ENCODE data around the gene CELF6. TPM values are rescaled to one million over a fixed set of nuclear protein-coding genes. Genes with fewer than 3 reads are reported as not detected.

Gene CELF6
- total and polyA plus RNA-seq, 7 donors: 2.1 to 5.8 (median 3.1) TPM; not detected in 2

DNA sequence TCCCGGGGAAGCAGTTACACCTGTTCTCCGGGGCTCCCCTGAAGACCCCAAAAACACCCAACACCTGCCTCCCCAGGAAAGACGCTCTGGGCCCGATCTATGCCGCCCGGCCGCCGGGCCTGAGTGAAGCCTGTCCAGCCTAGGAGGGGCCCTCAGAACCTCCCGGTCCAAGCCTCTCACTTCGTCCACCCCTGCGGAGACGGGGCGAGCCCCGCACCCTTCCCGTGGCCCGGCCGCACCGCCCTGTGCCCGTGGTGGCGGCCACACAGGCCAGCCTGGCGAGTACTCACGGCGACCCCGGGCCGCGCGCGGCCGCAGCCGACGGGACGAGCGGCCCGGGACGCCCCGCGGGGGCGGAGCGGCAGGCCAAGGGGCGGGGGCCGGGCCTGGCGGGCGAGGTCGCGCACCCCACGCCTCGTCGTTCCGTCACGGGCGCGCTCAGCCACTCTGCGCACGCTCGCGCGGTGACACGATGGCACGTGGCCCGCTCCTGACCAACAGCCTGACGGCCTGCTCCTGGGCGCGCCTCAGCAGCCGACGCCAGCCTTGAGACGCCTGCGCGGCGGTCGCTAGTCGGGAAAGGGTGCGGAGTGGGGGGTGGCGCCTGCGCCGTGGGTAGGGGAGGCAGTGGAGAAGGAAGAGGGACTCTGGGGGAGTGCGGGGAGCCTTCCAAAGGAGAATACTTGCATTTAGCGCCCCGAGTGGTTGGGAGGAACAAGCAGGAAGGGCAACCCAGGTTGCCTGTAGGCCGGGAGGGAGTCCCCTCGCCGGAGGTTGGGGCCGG is 47.6 kb downstream of the CELF6 start, which contains the start of gene PARP6:
TSS of gene PARP6 (minus strand) at position 342 of the 784 bp plus-strand sequence. CDS start 5,077 bp downstream, outside the sequence.
- 1 to 5% methylated on average over 82 of the region's 82 CpGs for WGBS, 2 donors
- H3K9me3 ChIP-seq: no peaks in the 10 kb centered on the region
- H3K4me3 ChIP-seq: peak within 1 kb of the TSS; percentile 72 to 90 (median 82)
- no peaks in the 10 kb centered on the region for H3K27me3 ChIP-seq
- intact Hi-C loops (cut with DNase I): loop anchor here (2.0 to 5.0 kb wide), 5 partner anchors 42 to 200 kb away; partner anchors contain the start of genes ARIH1, HEXA, MYO9A and PKM
- TF ChIP-seq EP300 (IDR thresholded peaks at IDR 0.05) (peak in 1 of 4 donors; percentile 67), POLR2A (IDR thresholded peaks at IDR 0.05) (peak; percentile 13 to 17), POLR2AphosphoS5 (IDR thresholded peaks at IDR 0.05) (peak; percentile 37 to 84 (median 59))
- TF ChIP-seq, protein P1, sequence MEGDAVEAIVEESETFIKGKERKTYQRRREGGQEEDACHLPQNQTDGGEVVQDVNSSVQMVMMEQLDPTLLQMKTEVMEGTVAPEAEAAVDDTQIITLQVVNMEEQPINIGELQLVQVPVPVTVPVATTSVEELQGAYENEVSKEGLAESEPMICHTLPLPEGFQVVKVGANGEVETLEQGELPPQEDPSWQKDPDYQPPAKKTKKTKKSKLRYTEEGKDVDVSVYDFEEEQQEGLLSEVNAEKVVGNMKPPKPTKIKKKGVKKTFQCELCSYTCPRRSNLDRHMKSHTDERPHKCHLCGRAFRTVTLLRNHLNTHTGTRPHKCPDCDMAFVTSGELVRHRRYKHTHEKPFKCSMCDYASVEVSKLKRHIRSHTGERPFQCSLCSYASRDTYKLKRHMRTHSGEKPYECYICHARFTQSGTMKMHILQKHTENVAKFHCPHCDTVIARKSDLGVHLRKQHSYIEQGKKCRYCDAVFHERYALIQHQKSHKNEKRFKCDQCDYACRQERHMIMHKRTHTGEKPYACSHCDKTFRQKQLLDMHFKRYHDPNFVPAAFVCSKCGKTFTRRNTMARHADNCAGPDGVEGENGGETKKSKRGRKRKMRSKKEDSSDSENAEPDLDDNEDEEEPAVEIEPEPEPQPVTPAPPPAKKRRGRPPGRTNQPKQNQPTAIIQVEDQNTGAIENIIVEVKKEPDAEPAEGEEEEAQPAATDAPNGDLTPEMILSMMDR (IDR thresholded peaks at IDR 0.05): peak; percentile 46 to 66 (median 60)
- H3K36me3 ChIP-seq: peaks cover 0 to 17% (median 4%) of the 10 kb centered on the region in 4 donors
- H3K4me1 ChIP-seq: peaks cover 0 to 28% (median 22%) of the 10 kb centered on the region in 4 donors
- peak within 1 kb of the TSS; percentile 83 to 95 (median 90) for H3K27ac ChIP-seq
- peak; percentile 99 for DNase-seq

DNA sequence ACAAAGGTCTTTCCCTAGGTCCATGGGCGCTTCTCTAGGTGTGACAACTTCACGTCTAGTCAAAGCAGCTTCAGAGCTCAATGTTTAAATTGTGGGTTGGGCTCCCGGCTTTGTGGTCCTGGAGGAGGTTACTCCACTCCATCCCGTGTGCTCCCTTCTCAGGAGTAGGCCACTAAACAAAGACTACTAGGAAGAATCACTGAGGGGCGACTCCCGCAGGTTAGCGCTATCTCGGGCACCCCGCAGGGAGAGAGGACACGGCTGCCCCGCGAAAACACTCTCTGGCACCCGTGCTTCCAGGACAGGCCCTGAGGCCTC is 48.1 kb downstream of the CELF6 start:
- intact Hi-C loops (cut with DNase I): loop anchor here (2.0 to 5.0 kb wide), 6 partner anchors 41 to 200 kb away; partner anchors contain the start of genes ARIH1, HEXA, MYO9A and PKM
- TF ChIP-seq POLR2AphosphoS5 (IDR thresholded peaks at IDR 0.05) (no peak), EP300 (IDR thresholded peaks at IDR 0.05) (no peak), POLR2A (IDR thresholded peaks at IDR 0.05) (no peak)
- TF ChIP-seq, protein P1 (IDR thresholded peaks at IDR 0.05): no peak

DNA sequence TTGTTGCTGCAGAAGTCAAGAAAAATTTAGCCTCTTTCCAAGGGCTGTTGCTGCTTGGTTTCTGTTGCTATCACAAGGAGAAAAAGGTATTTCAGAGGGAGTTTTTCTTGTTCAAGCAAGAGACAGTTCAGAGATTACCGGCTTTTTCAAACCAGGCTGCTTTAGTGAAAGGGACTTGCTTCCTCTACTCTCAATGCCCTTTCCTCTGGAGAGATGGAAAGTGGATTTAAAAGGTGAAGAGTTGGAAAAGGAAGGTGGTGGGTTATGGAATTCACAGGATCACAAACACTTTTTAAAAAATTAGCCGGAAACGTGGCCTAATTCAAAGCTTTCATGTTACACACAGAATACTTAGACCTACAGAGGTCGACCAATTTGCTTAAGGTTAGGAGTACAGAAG is 48.7 kb downstream of the CELF6 start:
- TF ChIP-seq, protein P1 (IDR thresholded peaks at IDR 0.05): no peak
- TF ChIP-seq POLR2A (IDR thresholded peaks at IDR 0.05) (no peak), POLR2AphosphoS5 (IDR thresholded peaks at IDR 0.05) (no peak), EP300 (IDR thresholded peaks at IDR 0.05) (no peak)
- intact Hi-C loops (cut with DNase I): loop anchor here (2.0 to 5.0 kb wide), 3 partner anchors 68 to 201 kb away; partner anchors contain the start of genes ARIH1, MYO9A and SENP8
- peak overlapping the region in 3 of 4 donors; percentile 83 to 95 (median 91) for H3K27ac ChIP-seq
- no peak for DNase-seq
- H3K4me1 ChIP-seq: peaks cover 0 to 28% (median 22%) of the 10 kb centered on the region in 4 donors
- no peaks in the 10 kb centered on the region for H3K27me3 ChIP-seq
- no peaks in the 10 kb centered on the region for H3K9me3 ChIP-seq
- peaks cover 8 to 29% (median 14%) of the 10 kb centered on the region in 4 donors for H3K36me3 ChIP-seq
- peak overlapping the region in 3 of 4 donors; percentile 72 to 90 (median 82) for H3K4me3 ChIP-seq
- WGBS, 2 donors: 91 to 93% methylated on average over 4 of the region's 4 CpGs

More for the DNA sequence above, 48.1 kb downstream of the CELF6 start:
- 6 to 10% methylated on average over 13 of the region's 13 CpGs for WGBS, 2 donors
- no peaks in the 10 kb centered on the region for H3K27me3 ChIP-seq
- H3K4me3 ChIP-seq: peak overlapping the region; percentile 72 to 90 (median 82)
- H3K4me1 ChIP-seq: peaks cover 0 to 28% (median 22%) of the 10 kb centered on the region in 4 donors
- DNase-seq: no peak
- H3K9me3 ChIP-seq: no peaks in the 10 kb centered on the region
- peaks cover 2 to 22% (median 10%) of the 10 kb centered on the region in 4 donors for H3K36me3 ChIP-seq
- peak overlapping the region; percentile 83 to 95 (median 90) for H3K27ac ChIP-seq

DNA sequence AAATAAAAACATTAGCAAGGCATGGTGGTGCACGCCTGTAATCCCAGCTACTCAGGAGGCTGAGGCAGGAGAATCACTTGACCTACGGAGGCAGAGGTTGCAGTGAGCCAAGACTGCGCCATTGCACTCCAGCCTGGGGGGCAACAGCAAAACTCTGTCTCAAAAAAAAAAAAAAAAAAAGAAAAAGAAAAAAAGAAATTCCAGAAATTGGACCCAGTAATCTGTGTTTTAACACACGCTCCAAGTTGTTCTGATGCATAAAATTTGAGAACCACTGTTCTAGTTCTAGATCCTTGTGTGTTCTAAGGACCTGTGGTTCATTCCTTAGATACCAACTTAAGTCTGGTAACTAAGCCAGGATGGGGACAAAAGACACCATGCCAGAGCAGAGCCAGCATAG is 50.2 kb downstream of the CELF6 start:
- WGBS, 2 donors: 96 to 98% methylated on average over 4 of the region's 4 CpGs
- intact Hi-C loops (cut with DNase I): loop anchor here (2.0 to 5.0 kb wide), 3 partner anchors 69 to 203 kb away; partner anchors contain the start of genes ARIH1, MYO9A and SENP8
- Histone ChIP-seq H3K4me3 (no peak overlapping the region), H3K27ac (no peak overlapping the region), H3K36me3 (peaks cover 23 to 44% (median 29%) of the 10 kb centered on the region in 4 donors), H3K9me3 (no peaks in the 10 kb centered on the region), H3K27me3 (no peaks in the 10 kb centered on the region), H3K4me1 (peaks cover 0 to 28% (median 22%) of the 10 kb centered on the region in 4 donors)
- no peak for DNase-seq
- TF ChIP-seq POLR2AphosphoS5 (IDR thresholded peaks at IDR 0.05): no peak
- TF ChIP-seq POLR2A (IDR thresholded peaks at IDR 0.05): no peak
- no peak for TF ChIP-seq EP300 (IDR thresholded peaks at IDR 0.05)
- TF ChIP-seq, protein P1 (IDR thresholded peaks at IDR 0.05): no peak

Measured in sigmoid colon (tissue), 7 donors.